HepG2 (cell line): ENCODE data around the gene TMEM183A. TPM values are rescaled to one million over a fixed set of nuclear protein-coding genes. Genes with fewer than 3 reads are reported as not detected.

Experiments used
- CCDC6 ChIP-seq: sonication (generic); formaldehyde crosslinking; IDR thresholded peaks from 2 replicates; pipeline ENCODE4 v1.8.1; 2022; ENCODE audit warnings: mild to moderate bottlenecking, missing genetic modification reagents, moderate library complexity
- CENPX ChIP-seq: sonication (generic); formaldehyde crosslinking; IDR thresholded peaks from 2 replicates; pipeline ENCODE4 v1.9.0; 2021; ENCODE audit warnings: mild to moderate bottlenecking, missing genetic modification reagents, moderate library complexity
- HNRNPL ChIP-seq: fragments of 200-400 bp; formaldehyde crosslinking; IDR thresholded peaks from 2 replicates; pipeline ENCODE4 v1.6.1; 2017; ENCODE audit warnings: mild to moderate bottlenecking, low read depth, low read length
- RCOR2 ChIP-seq: IDR thresholded peaks from 2 replicates; pipeline ENCODE4 v1.6.1; 2016; ENCODE audit warnings: missing biosample characterization, missing genetic modification reagents
- RORA ChIP-seq: sonication (generic); formaldehyde crosslinking; IDR thresholded peaks from 2 replicates; pipeline ENCODE4 v1.5.0; 2020; ENCODE audit warnings: mild to moderate bottlenecking, missing genetic modification reagents, moderate library complexity
- YEATS4 ChIP-seq: sonication (generic); formaldehyde crosslinking; IDR thresholded peaks from 2 replicates; pipeline ENCODE4 v1.4.0; 2020; ENCODE audit warnings: missing genetic modification reagents, borderline replicate concordance
- ZKSCAN1 ChIP-seq: fragments of 150-350 bp; IDR thresholded peaks from 2 replicates; pipeline ENCODE4 v1.6.1; 2014; ENCODE audit warnings: low read length
- ZNF34 ChIP-seq: sonication (generic); formaldehyde crosslinking; IDR thresholded peaks from 2 replicates; pipeline ENCODE4 v1.4.0; 2020; ENCODE audit warnings: mild to moderate bottlenecking, missing genetic modification reagents, borderline replicate concordance
- ZNF615 ChIP-seq: sonication (generic); formaldehyde crosslinking; IDR thresholded peaks from 2 replicates; pipeline ENCODE4 v1.5.0; 2020; ENCODE audit warnings: mild to moderate bottlenecking, missing genetic modification reagents, borderline replicate concordance
- ZNF652 ChIP-seq: IDR thresholded peaks from 2 replicates; pipeline ENCODE4 v1.6.1; 2016; ENCODE audit warnings: low read depth, borderline replicate concordance
- ZNF746 ChIP-seq: sonication (generic); formaldehyde crosslinking; IDR thresholded peaks from 2 replicates; pipeline ENCODE4 v1.8.0; 2022; ENCODE audit warnings: mild to moderate bottlenecking, missing genetic modification reagents
- ZNF792 ChIP-seq: IDR thresholded peaks from 2 replicates; pipeline ENCODE4 v1.6.1; 2016
- polyA plus RNA-seq, 8 experiments: library from polyadenylated mRNA; depleted of rRNA in 3 of 8; stranded (reverse) in 7 of 8; unstranded in 1 of 8; fragments of >200 nt; fragmentation: Illumina TruSeq in 4 of 8; extraction: Trizol in 4 of 8; gene quantifications; 2 replicates each; pipeline versions ENCODE4 v1.2.1 to v1.2.3, GENCODE V29; 2011 to 2016; ENCODE audit warnings: low read depth in 4 of 8, missing spikeins in 1 of 8, mixed read lengths in 1 of 8; ENCODE audit not compliant: insufficient read depth in 1 of 8
- total RNA-seq, 5 experiments: library from RNA; depleted of rRNA; stranded (reverse); fragments of >200 nt; fragmentation: Illumina TruSeq; extraction: Trizol; gene quantifications; 2 replicates each; pipeline ENCODE4 v1.2.3, GENCODE V29; 2016; ENCODE audit warnings: low read depth in 1 of 5
- TF ChIP-seq, protein P1 (sequence below): sonication (generic); formaldehyde crosslinking; IDR thresholded peaks from 2 replicates; pipeline ENCODE4 v1.5.1; 2020; ENCODE audit warnings: mild to moderate bottlenecking, missing genetic modification reagents, borderline replicate concordance
- TF ChIP-seq, protein P2 (sequence below): sonication (generic); IDR thresholded peaks from 2 replicates; pipeline ENCODE4 v1.6.1; 2016; ENCODE audit warnings: low read depth, borderline replicate concordance
- TF ChIP-seq, protein P3 (sequence below): sonication (generic); formaldehyde crosslinking; IDR thresholded peaks from 2 replicates; pipeline ENCODE4 v1.9.0; 2021; ENCODE audit warnings: mild to moderate bottlenecking, missing genetic modification reagents
- TF ChIP-seq, protein P4 (sequence below): sonication (generic); formaldehyde crosslinking; IDR thresholded peaks from 2 replicates; pipeline ENCODE4 v1.8.0; 2022; ENCODE audit warnings: missing genetic modification reagents, low read depth, mild to moderate bottlenecking, borderline replicate concordance
- TF ChIP-seq, protein P5 (sequence below): IDR thresholded peaks from 2 replicates; pipeline ENCODE4 v1.6.1; 2012; ENCODE audit warnings: low read length, improper control_type of control experiment

TMEM183A gene
- total and polyA plus RNA-seq, 2 of the 13 experiments (the other 11 are each of a cell fraction or from before 2014, with no cell fraction given), result 59.7 to 82.0 TPM

DNA sequence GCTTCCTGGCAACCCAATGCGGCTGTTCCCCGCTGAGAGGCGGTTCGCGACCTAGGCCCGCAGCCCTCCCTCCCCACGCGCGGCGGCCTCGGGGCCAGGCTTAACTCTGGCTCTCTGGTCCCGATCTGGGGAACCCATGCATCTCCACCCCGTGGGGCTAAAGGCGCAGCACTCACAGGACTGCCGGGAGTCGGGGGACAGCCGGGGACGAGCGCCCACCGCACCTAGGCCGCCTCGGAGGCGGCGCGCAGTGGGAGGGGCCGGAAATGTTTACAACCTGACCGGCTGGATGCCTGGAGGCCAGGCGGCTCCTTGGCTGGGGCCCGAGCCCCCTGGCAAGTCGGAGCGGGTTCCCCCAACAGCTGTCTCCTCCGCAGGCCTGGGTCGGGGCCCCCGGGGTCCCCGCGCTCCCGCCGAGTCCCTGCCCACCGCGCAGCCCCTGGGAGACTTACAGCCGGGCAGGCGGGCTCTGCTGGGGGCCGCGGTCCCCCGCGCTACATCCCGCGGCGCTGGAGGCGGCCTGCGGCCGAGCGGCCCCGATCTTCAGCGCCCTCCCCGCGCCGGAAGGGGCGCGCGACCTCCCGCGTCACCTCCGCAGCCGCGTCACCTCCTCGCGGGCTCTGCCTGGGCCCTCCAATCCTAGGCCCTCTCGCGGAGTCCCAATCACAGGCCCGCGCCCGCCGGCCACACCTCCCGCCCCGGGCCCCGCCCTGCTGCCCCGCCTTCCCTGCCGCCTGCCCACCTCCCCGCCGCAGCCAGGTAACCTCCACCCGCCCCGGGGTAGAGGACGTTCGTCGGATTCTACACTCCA is 49.2 kb upstream of the TMEM183A start, which contains the start of gene ADIPOR1 (continued):
- TF ChIP-seq, protein P1, sequence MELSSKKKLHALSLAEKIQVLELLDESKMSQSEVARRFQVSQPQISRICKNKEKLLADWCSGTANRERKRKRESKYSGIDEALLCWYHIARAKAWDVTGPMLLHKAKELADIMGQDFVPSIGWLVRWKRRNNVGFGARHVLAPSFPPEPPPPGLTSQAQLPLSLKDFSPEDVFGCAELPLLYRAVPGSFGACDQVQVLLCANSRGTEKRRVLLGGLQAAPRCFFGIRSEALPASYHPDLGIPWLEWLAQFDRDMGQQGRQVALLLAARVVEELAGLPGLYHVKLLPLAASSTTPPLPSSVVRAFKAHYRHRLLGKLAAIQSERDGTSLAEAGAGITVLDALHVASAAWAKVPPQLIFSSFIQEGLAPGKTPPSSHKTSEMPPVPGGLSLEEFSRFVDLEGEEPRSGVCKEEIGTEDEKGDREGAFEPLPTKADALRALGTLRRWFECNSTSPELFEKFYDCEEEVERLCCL (CRISPR knock-in tag), result no peak
- TF ChIP-seq ZKSCAN1 (no peak), RCOR2 (CRISPR knock-in tag) (no peak), CENPX (CRISPR knock-in tag) (no peak), ZNF34 (CRISPR knock-in tag) (no peak), ZNF792 (CRISPR knock-in tag) (no peak), ZNF746 (no peak), HNRNPL (no peak), ZNF615 (CRISPR knock-in tag) (0 out of 2 replicates have a peak, but pooled peaks have one; percentile 53), CCDC6 (0 out of 2 replicates have a peak, but pooled peaks have one; percentile 53), YEATS4 (CRISPR knock-in tag) (peak; percentile 61; the same call in 1 of the 2 replicates), ZNF652 (CRISPR knock-in tag) (no peak), RORA (CRISPR knock-in tag) (no peak)
- TF ChIP-seq, protein P2, sequence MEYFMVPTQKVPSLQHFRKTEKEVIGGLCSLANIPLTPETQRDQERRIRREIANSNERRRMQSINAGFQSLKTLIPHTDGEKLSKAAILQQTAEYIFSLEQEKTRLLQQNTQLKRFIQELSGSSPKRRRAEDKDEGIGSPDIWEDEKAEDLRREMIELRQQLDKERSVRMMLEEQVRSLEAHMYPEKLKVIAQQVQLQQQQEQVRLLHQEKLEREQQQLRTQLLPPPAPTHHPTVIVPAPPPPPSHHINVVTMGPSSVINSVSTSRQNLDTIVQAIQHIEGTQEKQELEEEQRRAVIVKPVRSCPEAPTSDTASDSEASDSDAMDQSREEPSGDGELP, result no peak
- TF ChIP-seq, protein P3, sequence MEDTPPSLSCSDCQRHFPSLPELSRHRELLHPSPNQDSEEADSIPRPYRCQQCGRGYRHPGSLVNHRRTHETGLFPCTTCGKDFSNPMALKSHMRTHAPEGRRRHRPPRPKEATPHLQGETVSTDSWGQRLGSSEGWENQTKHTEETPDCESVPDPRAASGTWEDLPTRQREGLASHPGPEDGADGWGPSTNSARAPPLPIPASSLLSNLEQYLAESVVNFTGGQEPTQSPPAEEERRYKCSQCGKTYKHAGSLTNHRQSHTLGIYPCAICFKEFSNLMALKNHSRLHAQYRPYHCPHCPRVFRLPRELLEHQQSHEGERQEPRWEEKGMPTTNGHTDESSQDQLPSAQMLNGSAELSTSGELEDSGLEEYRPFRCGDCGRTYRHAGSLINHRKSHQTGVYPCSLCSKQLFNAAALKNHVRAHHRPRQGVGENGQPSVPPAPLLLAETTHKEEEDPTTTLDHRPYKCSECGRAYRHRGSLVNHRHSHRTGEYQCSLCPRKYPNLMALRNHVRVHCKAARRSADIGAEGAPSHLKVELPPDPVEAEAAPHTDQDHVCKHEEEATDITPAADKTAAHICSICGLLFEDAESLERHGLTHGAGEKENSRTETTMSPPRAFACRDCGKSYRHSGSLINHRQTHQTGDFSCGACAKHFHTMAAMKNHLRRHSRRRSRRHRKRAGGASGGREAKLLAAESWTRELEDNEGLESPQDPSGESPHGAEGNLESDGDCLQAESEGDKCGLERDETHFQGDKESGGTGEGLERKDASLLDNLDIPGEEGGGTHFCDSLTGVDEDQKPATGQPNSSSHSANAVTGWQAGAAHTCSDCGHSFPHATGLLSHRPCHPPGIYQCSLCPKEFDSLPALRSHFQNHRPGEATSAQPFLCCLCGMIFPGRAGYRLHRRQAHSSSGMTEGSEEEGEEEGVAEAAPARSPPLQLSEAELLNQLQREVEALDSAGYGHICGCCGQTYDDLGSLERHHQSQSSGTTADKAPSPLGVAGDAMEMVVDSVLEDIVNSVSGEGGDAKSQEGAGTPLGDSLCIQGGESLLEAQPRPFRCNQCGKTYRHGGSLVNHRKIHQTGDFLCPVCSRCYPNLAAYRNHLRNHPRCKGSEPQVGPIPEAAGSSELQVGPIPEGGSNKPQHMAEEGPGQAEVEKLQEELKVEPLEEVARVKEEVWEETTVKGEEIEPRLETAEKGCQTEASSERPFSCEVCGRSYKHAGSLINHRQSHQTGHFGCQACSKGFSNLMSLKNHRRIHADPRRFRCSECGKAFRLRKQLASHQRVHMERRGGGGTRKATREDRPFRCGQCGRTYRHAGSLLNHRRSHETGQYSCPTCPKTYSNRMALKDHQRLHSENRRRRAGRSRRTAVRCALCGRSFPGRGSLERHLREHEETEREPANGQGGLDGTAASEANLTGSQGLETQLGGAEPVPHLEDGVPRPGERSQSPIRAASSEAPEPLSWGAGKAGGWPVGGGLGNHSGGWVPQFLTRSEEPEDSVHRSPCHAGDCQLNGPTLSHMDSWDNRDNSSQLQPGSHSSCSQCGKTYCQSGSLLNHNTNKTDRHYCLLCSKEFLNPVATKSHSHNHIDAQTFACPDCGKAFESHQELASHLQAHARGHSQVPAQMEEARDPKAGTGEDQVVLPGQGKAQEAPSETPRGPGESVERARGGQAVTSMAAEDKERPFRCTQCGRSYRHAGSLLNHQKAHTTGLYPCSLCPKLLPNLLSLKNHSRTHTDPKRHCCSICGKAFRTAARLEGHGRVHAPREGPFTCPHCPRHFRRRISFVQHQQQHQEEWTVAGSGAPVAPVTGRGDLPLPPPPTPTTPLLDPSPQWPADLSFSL (CRISPR knock-in tag), result no peak
- TF ChIP-seq, protein P4, sequence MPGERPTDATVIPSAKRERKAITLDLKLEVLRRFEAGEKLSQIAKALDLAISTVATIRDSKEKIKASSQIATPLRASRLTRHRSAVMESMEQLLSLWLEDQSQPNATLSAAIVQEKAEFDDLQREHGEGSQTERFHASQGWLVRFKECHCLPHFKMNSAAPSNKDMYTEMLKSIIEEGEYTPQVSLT (CRISPR knock-in tag), result no peak
- TF ChIP-seq, protein P5, sequence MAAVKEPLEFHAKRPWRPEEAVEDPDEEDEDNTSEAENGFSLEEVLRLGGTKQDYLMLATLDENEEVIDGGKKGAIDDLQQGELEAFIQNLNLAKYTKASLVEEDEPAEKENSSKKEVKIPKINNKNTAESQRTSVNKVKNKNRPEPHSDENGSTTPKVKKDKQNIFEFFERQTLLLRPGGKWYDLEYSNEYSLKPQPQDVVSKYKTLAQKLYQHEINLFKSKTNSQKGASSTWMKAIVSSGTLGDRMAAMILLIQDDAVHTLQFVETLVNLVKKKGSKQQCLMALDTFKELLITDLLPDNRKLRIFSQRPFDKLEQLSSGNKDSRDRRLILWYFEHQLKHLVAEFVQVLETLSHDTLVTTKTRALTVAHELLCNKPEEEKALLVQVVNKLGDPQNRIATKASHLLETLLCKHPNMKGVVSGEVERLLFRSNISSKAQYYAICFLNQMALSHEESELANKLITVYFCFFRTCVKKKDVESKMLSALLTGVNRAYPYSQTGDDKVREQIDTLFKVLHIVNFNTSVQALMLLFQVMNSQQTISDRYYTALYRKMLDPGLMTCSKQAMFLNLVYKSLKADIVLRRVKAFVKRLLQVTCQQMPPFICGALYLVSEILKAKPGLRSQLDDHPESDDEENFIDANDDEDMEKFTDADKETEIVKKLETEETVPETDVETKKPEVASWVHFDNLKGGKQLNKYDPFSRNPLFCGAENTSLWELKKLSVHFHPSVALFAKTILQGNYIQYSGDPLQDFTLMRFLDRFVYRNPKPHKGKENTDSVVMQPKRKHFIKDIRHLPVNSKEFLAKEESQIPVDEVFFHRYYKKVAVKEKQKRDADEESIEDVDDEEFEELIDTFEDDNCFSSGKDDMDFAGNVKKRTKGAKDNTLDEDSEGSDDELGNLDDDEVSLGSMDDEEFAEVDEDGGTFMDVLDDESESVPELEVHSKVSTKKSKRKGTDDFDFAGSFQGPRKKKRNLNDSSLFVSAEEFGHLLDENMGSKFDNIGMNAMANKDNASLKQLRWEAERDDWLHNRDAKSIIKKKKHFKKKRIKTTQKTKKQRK, result no peak
